Lower leg skin (tissue), 4 donors: ENCODE data around the gene EPB41L4B. TPM values are rescaled to one million over a fixed set of nuclear protein-coding genes. Genes with fewer than 3 reads are reported as not detected.

Source experiments
- DNase-seq, 2 donors: peaks; one replicate each; pipeline ENCODE4 v3.0.0-alpha.2; 2019; ENCODE audit warnings: low spot score in 2 of 2
- H3K4me3 ChIP-seq: fragments of 200-600 bp; sonication (generic); 2 replicates; pipeline ENCODE4 v1.5.1; 2017; ENCODE audit warnings: mild to moderate bottlenecking, low read depth; ENCODE audit not compliant: poor library complexity, severe bottlenecking
- POLR2A ChIP-seq, 2 donors: fragments of 450-650 bp; IDR thresholded peaks; one replicate each; pipeline ENCODE4 v1.6.1; 2016 to 2017; ENCODE audit warnings: antibody characterized with exemption in 2 of 2, mild to moderate bottlenecking in 1 of 2, moderate library complexity in 1 of 2
- WGBS, 2 donors: methylation state at CpG; one replicate each; pipeline ENCODE4 v1.1.5; 2018; 5-methylcytosine and 5-hydroxymethylcytosine counted together
- intact Hi-C: fragments of 100-400 bp; cut with DNase I; formaldehyde crosslinking; loops from one replicate; pipeline ENCODE4 v1.15.0; 2023; ENCODE audit warnings: low total_unique reads
- total RNA-seq, 4 donors: library from RNA; depleted of rRNA; stranded (reverse); fragments of >200 nt; gene quantifications; one replicate each; pipeline ENCODE4 v1.1.0, GENCODE V29; 2016
- TF ChIP-seq, protein P1 (sequence below), 3 donors: fragments of 450-650 bp; IDR thresholded peaks; one replicate each; pipeline ENCODE4 v1.5.1; 2016; ENCODE audit warnings: antibody characterized with exemption in 3 of 3, mild to moderate bottlenecking in 3 of 3, moderate library complexity in 2 of 3

EPB41L4B gene
- total RNA-seq, 4 donors from 2014 or later: 15.4 to 31.6 (median 21.6) TPM

DNA sequence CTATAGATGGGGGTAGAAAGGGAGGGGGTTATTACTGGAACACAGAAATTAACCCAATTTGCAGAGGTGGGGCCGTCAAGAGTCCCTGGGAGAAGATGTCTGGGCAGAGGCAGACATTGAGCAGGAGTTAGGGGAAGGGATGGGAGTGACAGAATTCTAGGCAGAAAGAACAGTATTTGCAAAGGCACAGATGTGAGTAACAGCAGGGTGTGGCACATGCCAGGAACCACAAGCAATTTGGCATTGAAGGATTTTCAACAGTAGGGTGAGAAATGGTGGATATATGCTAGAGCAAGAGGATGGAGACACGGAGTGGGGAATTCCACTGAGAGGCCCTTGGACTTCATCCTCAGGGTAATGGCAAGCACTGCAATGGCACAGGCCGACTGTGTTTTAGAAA, 82.2 kb downstream of the EPB41L4B start:
- H3K4me3 ChIP-seq: no peak overlapping the region
- TF ChIP-seq, protein P1, sequence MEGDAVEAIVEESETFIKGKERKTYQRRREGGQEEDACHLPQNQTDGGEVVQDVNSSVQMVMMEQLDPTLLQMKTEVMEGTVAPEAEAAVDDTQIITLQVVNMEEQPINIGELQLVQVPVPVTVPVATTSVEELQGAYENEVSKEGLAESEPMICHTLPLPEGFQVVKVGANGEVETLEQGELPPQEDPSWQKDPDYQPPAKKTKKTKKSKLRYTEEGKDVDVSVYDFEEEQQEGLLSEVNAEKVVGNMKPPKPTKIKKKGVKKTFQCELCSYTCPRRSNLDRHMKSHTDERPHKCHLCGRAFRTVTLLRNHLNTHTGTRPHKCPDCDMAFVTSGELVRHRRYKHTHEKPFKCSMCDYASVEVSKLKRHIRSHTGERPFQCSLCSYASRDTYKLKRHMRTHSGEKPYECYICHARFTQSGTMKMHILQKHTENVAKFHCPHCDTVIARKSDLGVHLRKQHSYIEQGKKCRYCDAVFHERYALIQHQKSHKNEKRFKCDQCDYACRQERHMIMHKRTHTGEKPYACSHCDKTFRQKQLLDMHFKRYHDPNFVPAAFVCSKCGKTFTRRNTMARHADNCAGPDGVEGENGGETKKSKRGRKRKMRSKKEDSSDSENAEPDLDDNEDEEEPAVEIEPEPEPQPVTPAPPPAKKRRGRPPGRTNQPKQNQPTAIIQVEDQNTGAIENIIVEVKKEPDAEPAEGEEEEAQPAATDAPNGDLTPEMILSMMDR (IDR thresholded peaks at IDR 0.05): no peak
- no peak for TF ChIP-seq POLR2A (IDR thresholded peaks at IDR 0.05)
- 41 to 46% methylated on average over 3 of the region's 3 CpGs for WGBS, 2 donors
- intact Hi-C loops: no loop called here
- DNase-seq: no peak

GRCh38 chr9:109238125-109238524, 82.7 kb downstream of the EPB41L4B start:
- H3K4me3 ChIP-seq: no peak overlapping the region
- no peak for TF ChIP-seq POLR2A (IDR thresholded peaks at IDR 0.05)
- TF ChIP-seq, protein P1 (IDR thresholded peaks at IDR 0.05): no peak
- intact Hi-C loops: no loop called here
- no peak for DNase-seq
- 87 to 93% methylated on average over 4 of the region's 4 CpGs for WGBS, 2 donors

GRCh38 chr9:109232449-109233237, 88.2 kb downstream of the EPB41L4B start:
- no peak for TF ChIP-seq POLR2A (IDR thresholded peaks at IDR 0.05)
- TF ChIP-seq, protein P1 (IDR thresholded peaks at IDR 0.05): no peak
- no peak for DNase-seq
- intact Hi-C loops: no loop called here
- 59 to 65% methylated on average over 9 of the region's 9 CpGs for WGBS, 2 donors
- H3K4me3 ChIP-seq: no peak overlapping the region

DNA sequence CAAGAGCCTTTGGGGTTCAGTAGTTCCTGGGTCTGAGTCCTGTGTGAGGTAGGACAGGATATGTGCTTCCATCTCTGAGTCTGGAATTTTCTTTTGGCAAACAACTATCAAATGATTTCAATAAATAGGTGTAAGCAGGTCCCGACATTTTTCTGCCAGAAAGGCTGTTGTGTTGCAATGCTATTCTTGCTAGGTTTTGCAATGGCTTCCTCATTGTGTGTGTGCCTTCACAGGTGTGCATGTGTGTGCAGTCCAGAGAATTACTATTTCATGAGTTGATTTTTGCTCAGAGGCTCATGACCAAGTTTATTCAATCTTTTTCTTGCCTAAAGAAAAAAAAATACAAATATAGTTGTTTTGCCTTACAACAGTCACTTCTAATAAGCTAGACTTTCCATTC, 89.3 kb downstream of the EPB41L4B start:
- H3K4me3 ChIP-seq: no peak overlapping the region
- no peak for DNase-seq
- intact Hi-C loops: no loop called here
- WGBS, 2 donors: 42 to 52% methylated on average over 1 of the region's 1 CpG
- no peak for TF ChIP-seq POLR2A (IDR thresholded peaks at IDR 0.05)
- TF ChIP-seq, protein P1 (IDR thresholded peaks at IDR 0.05): no peak

- intact Hi-C loops: no loop called here
- H3K4me3 ChIP-seq: no peak overlapping the region
- TF ChIP-seq, protein P1 (IDR thresholded peaks at IDR 0.05): no peak
- no peak for TF ChIP-seq POLR2A (IDR thresholded peaks at IDR 0.05)
- DNase-seq: no peak
- WGBS, 2 donors: 83 to 87% methylated on average over 4 of the region's 4 CpGs
These were observed 90.6 kb downstream of the EPB41L4B start for GRCh38 chr9:109230277-109230676.

DNA sequence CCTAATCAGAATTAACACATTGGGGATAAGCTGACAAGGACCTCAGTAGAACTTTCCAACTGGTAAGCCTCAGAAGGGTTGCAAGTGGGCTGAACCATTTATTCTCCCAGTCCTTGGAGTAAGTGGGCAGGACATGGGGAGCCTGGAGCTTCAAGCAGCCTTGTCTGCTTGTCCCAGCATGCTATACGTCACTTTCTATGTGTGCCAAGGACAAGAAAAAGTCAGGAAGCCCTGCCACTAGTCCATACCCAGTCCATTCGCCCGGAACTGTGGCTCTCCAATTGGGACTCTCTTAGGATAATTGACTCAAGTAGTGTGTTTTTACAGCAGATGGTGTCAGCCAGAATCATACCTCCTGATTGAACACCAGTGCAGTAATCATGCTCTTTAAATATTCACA, 91.2 kb downstream of the EPB41L4B start:
- intact Hi-C loops: no loop called here
- no peak overlapping the region for H3K4me3 ChIP-seq
- WGBS, 2 donors: 55 to 59% methylated on average over 3 of the region's 3 CpGs
- DNase-seq: no peak
- TF ChIP-seq, protein P1 (IDR thresholded peaks at IDR 0.05): no peak
- TF ChIP-seq POLR2A (IDR thresholded peaks at IDR 0.05): no peak
